Upper lobe of right lung (tissue), 1 donor: ENCODE measurements around the gene SAXO1. TPM values are rescaled to one million over a fixed set of nuclear protein-coding genes. Genes with fewer than 3 reads are reported as not detected.

Experiments
- ATAC-seq: fragments of 200-7000 bp; cut with Tn5 transposase; one replicate; pipeline ENCODE4 v1.9.1; 2020; ENCODE audit warnings: mild to moderate bottlenecking, moderate library complexity
- DNase-seq: peaks from one replicate; pipeline ENCODE4 v3.0.0-alpha.2; 2020
- H3K27ac ChIP-seq: fragments of 200-600 bp; one replicate; pipeline ENCODE4 v1.8.0; 2022
- H3K27me3 ChIP-seq: fragments of 200-600 bp; one replicate; pipeline ENCODE4 v1.8.0; 2022; ENCODE audit warnings: mild to moderate bottlenecking
- H3K36me3 ChIP-seq: fragments of 200-600 bp; one replicate; pipeline ENCODE4 v1.8.0; 2022
- H3K4me1 ChIP-seq: fragments of 200-600 bp; one replicate; pipeline ENCODE4 v1.8.0; 2022
- H3K4me3 ChIP-seq: fragments of 200-600 bp; one replicate; pipeline ENCODE4 v1.8.0; 2022; ENCODE audit warnings: mild to moderate bottlenecking
- H3K9me3 ChIP-seq: fragments of 200-600 bp; one replicate; pipeline ENCODE4 v1.8.0; 2022
- CTCF ChIP-seq: fragments of 200-600 bp; IDR thresholded peaks from one replicate; pipeline ENCODE4 v1.8.0; 2022; ENCODE audit warnings: antibody characterized with exemption
- intact Hi-C: fragments of 100-400 bp; cut with DNase I; formaldehyde crosslinking; loops from one replicate; pipeline ENCODE4 v1.11.0; 2022
- total RNA-seq: library from RNA; stranded (reverse); fragmentation: NEBNext Ultra II Directional; extraction: Animal tissue kit (Norgen Biotek cat#: 25700); gene quantifications from one replicate; pipeline ENCODE4 v1.2.1, GENCODE V29; 2021
- donor health status: DM: no; HTN: yes; CAD: no; lungs with severe emphysema.

Gene SAXO1
- total RNA-seq, 1 donor from 2014 or later, result 0.12 TPM

GRCh38 chr9:18989097-18989496 is 43.9 kb downstream of the SAXO1 start:
- peaks cover 7% of the 10 kb centered on the region for H3K4me1 ChIP-seq
- intact Hi-C loops, result no loop called here
- TF ChIP-seq CTCF, result no peak
- no peak overlapping the region for H3K27ac ChIP-seq
- H3K4me3 ChIP-seq, result no peak overlapping the region
- H3K27me3 ChIP-seq, result no peaks in the 10 kb centered on the region
- no peak for DNase-seq
- no peak for ATAC-seq
- H3K36me3 ChIP-seq, result no peaks in the 10 kb centered on the region
- no peaks in the 10 kb centered on the region for H3K9me3 ChIP-seq

GRCh38 chr9:18988003-18988402 is 45.0 kb downstream of the SAXO1 start:
- DNase-seq (no peak), ATAC-seq (no peak)
- H3K27me3 ChIP-seq, result no peaks in the 10 kb centered on the region
- H3K27ac ChIP-seq, result no peak overlapping the region
- no peak for TF ChIP-seq CTCF
- H3K9me3 ChIP-seq, result no peaks in the 10 kb centered on the region
- peaks cover 7% of the 10 kb centered on the region for H3K4me1 ChIP-seq
- no peak overlapping the region for H3K4me3 ChIP-seq
- H3K36me3 ChIP-seq, result no peaks in the 10 kb centered on the region
- intact Hi-C loops, result no loop called here

DNA sequence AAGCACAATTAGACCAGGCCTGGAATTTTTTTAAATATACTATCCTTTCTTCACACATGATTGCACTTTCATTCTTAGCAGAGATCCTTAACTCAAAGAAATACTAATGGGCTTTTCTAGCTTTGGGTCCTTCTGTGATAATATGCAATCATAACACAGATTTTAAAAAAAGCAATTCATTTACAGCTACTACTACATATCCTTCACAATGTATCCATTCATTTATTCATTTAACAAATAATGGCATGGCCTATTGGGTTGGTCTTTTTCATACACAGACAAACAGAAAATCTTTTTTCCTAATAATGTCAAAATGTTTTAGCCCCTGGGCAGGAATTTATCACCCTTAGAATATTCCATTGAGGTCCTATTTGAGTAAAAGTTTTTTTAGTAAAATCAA is 47.0 kb downstream of the SAXO1 start:
- Histone ChIP-seq H3K9me3 (no peaks in the 10 kb centered on the region), H3K4me1 (peaks cover 7% of the 10 kb centered on the region), H3K27ac (no peak overlapping the region), H3K27me3 (no peaks in the 10 kb centered on the region), H3K4me3 (no peak overlapping the region), H3K36me3 (no peaks in the 10 kb centered on the region)
- intact Hi-C loops, result no loop called here
- no peak for TF ChIP-seq CTCF
- ATAC-seq (no peak), DNase-seq (no peak)

- no peak overlapping the region for H3K4me3 ChIP-seq
- no peaks in the 10 kb centered on the region for H3K27me3 ChIP-seq
- ATAC-seq, result peak; percentile 71
- no peak overlapping the region for H3K27ac ChIP-seq
- intact Hi-C loops, result no loop called here
- no peak for TF ChIP-seq CTCF
- H3K36me3 ChIP-seq, result no peaks in the 10 kb centered on the region
- H3K9me3 ChIP-seq, result no peaks in the 10 kb centered on the region
- peak; percentile 68 for DNase-seq
- H3K4me1 ChIP-seq, result peaks cover 7% of the 10 kb centered on the region
Observed at GRCh38 chr9:18985464-18985951, 47.5 kb downstream of the SAXO1 start.

DNA sequence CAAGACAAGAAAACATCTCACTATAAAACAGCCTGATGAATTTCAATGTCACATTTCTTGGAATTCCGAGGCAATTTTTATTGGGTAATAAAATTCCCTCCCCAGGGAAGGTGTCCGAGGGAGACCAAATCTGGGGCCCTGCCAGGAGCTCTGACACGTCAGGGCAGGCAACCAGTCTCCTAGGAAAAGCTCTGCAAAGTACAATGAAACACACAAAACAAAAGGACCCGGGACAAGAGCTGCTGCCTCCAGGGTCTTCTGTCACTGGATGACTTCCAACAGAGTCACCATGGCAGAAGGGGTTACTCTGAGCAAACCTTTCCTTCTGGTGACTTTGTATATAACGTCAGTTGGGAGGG is 50.8 kb downstream of the SAXO1 start:
- no peak for TF ChIP-seq CTCF
- peaks cover 11% of the 10 kb centered on the region for H3K4me1 ChIP-seq
- H3K4me3 ChIP-seq, result no peak overlapping the region
- H3K27me3 ChIP-seq, result no peaks in the 10 kb centered on the region
- H3K36me3 ChIP-seq, result no peaks in the 10 kb centered on the region
- no peak for ATAC-seq
- DNase-seq, result no peak
- H3K27ac ChIP-seq, result no peak overlapping the region
- intact Hi-C loops, result no loop called here
- no peaks in the 10 kb centered on the region for H3K9me3 ChIP-seq
